ENCODE measurements around the gene OR10P1.
"Not testable (repeated sequence)": the region's sequence is repeated elsewhere in the genome, so short reads cannot be mapped to it uniquely, and the experiment has no call there.

Gene OR10P1, protein sequence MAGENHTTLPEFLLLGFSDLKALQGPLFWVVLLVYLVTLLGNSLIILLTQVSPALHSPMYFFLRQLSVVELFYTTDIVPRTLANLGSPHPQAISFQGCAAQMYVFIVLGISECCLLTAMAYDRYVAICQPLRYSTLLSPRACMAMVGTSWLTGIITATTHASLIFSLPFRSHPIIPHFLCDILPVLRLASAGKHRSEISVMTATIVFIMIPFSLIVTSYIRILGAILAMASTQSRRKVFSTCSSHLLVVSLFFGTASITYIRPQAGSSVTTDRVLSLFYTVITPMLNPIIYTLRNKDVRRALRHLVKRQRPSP

DNA sequence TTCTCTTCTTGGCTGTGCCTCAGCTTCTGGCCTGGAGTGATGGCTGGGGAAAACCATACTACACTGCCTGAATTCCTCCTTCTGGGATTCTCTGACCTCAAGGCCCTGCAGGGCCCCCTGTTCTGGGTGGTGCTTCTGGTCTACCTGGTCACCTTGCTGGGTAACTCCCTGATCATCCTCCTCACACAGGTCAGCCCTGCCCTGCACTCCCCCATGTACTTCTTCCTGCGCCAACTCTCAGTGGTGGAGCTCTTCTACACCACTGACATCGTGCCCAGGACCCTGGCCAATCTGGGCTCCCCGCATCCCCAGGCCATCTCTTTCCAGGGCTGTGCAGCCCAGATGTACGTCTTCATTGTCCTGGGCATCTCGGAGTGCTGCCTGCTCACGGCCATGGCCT, at the start of gene OR10P1:
Gene OR10P1, plus strand, starts transcription at position 40 of the 400 bp plus-strand sequence. Its CDS starts 0 bp downstream, at position 40.
- no peak for DNase-seq

DNA sequence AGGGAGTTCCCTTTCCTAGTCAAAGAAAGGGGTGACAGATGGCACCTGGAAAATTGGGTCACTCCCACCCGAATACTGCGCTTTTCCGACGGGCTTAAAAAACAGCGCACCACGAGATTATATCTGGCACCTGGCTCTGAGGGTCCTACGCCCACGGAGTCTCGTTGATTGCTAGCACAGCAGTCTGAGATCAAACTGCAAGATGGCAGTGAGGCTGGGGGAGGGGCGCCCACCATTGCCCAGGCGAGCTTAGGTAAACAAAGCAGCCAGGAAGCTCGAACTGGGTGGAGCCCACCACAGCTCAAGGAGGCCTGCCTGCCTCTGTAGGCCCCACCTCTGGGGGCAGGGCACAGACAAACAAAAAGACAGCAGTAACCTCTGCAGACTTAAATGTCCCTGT, 46.5 kb upstream of the OR10P1 start:
- not testable (repeated sequence) for DNase-seq

DNA sequence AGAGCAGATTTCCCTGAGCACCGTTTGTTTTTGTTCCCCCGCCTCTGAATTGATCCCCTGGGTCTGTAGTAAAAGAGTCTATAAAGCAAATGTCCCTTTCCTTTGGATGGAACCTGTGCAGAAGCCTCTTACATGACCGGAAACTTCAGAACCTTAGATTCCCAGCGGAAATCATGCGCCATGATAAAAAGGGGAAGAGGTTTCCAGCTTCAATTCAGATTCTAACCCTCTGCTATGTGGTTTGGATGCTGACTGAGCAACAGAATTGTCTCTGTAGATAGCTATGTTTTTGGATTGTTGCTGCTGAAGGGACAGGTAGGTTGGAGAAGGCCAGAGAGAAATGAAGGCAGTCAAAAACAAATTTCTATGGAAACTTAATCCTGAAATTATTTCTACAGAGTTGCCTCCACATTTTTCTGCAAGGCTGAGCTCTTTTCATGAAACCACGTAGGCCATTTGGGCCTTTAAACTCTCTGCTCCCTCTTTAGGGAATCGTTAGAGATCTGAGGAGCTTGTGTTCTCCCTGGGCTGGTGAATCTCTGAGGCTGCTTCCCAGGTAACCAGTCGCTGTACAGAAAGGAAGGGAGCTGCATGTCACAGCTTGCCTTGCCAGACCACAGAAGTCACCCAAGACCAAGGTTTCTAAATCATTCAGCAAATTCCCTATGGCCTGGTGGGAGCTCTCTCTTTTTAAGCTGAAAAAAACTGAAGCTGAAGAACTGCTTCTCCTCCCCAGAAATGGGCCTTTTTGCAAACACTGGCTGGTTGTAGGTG, 28.7 kb upstream of the OR10P1 start:
- DNase-seq, result no peak

DNA sequence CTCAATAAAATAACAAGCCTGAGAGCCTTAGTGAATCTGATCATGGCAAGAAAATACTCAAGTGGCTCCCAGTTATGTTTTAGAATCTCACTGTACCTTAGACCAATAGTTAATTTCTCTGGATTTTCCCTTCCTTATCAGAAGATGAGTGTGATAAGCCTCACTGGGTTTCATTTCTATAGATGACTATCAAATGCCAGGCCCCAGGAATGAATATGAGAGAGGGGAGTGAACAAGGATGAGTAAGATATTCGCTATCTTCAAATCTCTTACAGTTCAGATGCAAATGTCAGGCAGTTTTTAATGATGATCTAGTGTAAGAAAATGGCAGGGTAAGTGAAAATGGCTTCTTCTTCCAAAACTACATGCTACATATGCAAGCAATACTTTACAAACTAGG, 26.1 kb upstream of the OR10P1 start:
- no peak for DNase-seq

DNA sequence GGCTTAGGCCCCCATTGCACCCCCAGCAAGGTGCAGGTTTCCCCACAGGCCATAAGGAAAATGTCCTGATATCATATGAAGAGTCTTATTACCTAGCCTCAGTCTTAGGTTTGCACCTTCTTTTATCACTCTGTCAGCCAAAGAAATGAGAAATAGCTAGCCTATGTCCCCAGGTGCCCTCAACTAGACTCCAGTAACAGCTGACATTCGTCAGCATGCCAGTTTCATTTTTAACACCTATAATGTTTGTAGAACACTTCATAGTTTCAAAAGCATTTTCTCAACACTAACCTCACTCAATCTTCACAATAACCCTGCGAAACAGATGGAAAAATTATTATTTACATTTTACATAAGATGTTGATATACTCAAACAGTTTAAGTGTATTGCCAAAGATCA, 24.0 kb upstream of the OR10P1 start:
- no peak for DNase-seq

DNA sequence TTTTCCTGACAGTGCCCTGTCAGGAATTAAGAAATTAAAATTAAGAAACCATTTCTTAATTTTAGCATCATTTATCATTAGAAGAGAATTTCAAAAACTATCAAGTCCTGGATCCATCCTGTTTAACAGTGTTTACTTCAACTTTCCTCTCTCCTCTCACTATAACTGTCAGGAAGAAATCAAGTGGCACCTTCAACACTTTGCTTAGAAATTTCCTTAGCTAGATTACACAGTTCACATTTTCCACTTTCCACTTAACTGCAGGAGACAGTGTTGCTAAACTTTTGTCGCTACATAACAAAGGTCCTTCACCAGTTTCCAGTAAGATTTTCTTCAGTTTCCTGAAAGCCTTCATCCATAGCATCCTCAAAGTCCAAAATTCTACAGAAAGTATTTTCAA, 21.9 kb upstream of the OR10P1 start:
- DNase-seq, result no peak

DNA sequence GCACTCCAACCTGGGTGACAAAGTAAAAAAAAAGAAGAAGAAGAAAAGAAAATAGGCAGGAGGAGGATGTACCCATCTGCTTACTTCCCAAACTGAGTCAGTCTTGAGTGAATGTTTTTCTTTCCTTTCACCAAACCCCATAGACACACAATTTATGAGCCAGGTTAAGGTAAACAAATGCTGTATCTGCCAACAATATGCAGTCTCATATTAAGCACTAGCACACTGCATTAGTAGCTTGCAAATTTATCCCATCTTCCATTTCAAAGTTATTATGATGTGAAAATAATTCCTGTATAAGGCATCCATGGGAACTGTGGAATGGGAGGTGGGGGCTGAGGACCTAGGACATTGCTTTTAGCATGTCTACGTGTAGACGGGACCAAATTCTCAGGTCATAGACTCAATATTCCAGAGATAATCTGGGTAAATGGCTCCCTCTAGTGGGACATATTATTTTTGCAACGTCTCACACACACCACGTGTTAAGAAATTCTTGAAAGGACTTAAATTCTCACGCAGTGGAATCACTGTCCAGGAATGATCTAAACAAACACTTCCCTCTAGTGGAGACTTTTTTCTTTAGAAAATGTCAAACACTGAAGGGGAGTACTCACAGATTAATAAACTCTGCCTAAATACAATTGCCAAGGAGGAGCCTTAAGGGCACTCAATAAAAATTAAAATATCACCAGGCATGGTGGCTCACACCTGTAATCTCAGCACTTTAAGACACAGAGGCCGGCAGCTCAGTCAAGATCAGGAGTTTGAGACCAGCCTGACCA, 17.1 kb upstream of the OR10P1 start:
- DNase-seq, result no peak

DNA sequence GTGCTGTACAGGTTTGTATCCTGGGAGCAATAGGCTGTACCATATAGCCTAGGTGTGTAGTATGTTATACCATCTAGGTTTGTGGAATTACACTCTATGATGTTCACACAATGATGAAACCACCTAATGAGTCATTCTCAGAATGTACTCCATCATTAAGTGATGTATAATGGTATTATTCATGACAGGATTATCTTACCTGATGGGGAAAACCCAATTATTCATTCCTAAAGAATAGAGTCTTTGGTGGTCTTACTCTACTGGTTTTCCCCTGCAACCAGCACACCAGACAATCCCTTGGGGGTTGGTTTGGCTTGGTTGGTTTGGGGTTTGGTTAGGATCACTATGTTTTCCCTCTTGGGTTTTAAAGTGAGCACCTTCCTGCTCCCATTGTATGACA, 12.6 kb upstream of the OR10P1 start:
- DNase-seq, result no peak

DNA sequence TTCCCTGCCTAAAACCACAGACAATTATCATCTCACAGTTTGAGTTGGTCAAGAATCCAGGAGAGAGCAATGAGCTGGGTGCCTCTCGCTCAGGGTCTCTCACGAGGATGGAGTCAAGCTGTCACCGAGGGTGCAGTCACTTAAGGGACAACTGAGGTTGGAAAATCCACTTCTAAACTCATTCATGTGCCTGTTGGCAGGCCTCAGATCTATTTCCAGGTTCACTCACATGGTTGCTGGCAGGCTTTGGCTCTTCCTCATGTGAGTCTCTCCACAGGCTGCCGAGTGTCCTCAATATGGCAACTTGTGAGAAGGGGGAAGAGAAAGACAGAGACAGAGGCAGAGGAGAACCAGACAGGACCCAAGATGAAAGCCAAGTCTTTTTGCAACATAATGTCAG, 10.5 kb upstream of the OR10P1 start:
- no peak for DNase-seq

DNA sequence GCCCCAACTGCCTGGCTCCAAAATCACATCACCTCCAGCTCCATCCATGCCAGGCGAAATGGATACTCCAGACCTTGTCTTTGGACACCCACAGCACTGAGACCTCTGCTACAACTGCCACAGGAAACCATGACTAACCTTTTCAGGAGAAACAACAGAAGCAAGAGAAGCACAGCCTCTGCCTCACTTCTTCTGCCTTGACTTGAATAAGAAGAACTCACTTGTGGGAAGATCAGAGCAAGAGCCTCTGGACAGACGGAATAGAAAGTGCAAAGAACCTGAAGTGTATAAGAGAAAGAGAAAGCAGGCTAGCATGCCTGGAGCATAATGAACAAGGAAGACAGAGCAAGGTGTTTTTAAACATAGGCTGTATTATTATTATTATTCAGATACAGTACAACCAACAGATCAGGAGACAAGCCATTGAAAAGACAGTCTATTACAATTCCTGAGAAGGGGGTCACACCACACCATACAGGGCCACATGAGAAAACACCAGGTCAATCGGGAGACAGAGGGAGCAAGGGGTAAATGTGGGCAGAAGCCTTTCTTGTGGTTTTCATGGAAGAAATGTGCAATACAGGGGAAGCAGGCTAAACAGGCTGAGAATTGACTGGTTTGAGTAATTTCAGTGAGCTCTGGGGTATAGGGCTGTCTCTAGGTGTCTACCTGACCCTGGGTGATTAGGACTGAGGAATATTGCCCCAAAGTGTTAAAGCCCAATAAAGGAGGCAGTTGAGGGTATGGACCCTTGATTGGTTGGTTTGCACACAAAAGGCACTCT, 7.4 kb upstream of the OR10P1 start:
- no peak for DNase-seq

DNA sequence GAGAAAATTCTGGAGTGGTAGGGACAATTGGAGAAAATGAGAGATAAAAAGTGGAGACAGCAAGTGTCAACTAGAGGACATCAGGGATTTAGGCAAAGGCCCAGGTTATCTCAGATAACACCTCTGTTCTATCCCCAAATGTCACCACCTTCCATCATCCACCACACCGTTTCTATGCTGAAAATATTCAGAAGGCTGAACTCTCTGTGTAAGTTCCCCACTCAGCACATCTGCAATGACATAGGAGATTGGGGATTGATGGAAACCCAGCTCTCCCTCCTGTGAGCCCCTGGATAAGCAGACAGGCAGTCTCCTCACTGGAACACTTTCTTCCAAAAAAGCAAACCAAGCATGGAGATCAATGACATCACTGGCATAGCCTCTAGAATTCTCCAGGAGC, 5.6 kb upstream of the OR10P1 start:
- DNase-seq, result no peak

DNA sequence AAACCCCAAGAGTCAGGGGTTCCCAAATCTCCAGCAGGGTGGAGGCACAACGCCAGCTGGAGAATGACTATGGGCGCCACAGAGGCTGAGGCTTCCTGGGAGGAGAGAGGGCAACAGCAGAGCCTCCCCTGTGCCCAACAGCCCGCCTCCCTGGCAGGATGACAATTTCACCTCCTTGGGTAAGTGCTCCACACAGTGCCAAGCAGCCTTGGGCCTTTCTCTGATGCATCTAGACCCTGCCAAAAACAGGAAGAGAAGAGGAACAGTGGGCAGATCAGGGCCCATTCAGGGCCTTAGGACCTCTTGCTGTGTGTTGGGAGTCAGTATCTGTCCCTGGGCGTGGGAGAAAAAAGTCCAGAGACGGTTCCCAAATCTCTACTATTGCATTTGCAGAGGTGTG, 5.0 kb upstream of the OR10P1 start:
- no peak for DNase-seq

DNA sequence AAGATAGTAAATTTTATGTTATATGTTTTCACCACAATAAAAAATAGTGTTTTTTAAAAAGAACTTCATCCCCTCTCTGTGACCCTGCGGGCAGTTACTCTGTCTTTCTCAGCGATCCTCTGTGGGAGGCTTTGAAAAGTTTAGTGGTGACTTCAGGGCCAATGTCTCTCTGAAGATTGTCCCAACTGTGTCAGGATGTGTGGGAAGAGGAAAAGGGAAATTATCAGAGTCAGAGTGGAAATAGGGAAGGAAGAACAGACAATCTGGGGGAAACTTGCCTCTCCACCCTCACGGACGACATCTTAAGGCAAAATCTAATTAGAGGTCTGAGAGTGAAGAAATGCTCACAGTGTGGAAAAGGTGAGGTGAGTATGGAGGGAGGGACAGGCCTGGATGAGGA, 3.5 kb upstream of the OR10P1 start:
- DNase-seq, result no peak

DNA sequence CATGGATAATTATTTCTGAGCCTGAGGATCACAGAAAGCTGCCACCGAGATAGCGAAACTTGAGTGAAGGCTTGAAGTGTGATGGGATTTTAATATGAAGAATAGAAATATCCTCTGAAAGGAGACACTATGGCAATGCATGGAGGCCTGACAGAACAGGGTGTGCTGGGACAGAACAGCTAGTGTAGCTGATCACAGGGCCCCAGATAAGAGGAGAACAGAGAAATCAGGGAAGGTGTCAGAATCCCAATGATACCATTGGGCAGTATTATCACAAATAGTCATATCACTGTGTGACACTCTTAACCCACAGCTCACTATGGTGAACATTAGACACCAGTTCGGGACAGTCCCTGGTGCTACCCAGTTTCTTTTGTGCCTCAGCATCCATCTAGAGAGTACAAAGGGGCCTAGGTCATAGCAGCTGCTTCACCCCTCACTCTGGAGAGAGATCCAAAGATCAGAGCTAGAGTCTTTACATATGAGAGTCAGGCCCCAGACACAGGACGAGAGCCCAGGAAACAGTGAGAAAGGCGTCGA, 506 bp upstream of the OR10P1 start:
- no peak for DNase-seq

DNA sequence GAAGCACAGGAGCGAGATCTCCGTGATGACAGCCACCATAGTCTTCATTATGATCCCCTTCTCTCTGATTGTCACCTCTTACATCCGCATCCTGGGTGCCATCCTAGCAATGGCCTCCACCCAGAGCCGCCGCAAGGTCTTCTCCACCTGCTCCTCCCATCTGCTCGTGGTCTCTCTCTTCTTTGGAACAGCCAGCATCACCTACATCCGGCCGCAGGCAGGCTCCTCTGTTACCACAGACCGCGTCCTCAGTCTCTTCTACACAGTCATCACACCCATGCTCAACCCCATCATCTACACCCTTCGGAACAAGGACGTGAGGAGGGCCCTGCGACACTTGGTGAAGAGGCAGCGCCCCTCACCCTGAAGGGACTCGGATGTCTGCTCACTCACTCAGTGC, 775 bp downstream of the OR10P1 start:
- DNase-seq, result no peak

DNA sequence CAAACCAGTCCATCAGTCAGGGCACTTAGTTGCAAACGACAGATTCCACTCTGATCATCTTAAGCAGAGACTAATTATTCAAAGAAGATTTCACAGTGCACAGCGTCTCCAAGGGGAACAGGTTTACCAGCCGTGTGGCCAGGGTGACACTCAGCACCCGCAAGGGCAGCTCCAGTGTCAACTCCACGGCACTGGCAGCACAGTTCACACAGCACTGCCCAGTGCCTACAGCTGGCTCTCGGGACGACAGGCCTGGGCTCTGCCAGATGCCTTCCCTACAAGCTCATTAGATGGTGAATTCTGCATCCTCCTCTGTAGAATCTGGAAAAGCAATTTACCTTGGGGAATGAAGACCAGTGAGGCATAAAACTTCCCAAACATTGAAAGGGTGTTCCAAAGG, 4.9 kb downstream of the OR10P1 start:
- no peak for DNase-seq

DNA sequence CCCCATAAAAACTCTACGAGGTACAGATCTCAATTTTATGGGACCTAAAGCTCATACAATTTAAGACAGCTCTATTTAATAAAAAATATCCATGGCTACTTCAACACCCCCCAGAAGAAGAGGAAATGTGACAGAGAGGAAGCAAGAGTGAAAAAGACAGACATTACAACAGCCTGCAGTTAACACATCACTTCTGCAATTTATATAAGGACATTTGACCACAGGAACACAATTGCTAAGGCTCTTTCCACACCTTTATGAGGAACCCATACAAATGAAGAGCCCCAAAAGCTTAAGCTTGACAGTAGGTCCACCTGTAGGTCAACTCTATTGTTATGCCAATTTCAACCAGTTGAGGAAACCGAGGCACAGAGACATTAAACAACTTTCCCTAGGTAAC, 5.6 kb downstream of the OR10P1 start:
- DNase-seq, result no peak

DNA sequence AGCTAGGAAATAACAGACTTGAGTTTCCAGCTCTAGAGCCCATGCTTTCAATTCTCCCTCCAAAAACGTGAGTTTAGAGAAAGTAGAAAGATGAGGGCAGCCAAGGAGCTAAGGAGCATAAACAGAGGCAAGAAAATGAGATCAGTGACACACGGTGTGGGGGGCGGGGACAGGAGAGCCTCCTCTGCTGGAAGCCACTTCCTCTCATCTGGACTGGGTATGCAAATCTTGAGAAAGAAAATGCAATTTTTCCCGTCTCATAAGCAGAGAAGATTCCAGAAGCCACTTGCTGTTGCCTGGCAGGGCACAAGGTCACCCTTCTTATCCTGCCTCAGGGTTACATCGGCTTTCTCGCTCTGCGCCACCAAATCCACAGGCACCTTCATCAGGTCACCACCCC, 6.0 kb downstream of the OR10P1 start:
- DNase-seq, result no peak

DNA sequence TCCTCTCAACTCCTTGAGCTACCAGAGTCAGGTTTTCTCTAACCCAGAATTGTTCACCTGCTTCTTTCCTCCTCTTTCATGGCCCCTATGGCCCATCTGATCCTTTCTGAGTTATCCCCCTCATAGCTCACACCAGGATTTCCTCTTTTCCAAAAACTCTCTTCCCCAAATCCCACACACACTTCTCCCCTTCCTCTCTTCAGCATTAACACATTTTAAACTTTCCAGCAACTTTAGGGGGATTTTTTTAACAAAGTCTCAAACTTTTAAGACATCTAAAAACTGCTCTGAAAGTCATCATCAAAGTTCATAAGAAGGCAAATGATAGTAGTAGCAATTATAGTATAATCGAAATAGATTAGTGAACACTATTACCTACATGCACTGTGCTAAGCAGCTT, 7.9 kb downstream of the OR10P1 start:
- DNase-seq, result no peak

DNA sequence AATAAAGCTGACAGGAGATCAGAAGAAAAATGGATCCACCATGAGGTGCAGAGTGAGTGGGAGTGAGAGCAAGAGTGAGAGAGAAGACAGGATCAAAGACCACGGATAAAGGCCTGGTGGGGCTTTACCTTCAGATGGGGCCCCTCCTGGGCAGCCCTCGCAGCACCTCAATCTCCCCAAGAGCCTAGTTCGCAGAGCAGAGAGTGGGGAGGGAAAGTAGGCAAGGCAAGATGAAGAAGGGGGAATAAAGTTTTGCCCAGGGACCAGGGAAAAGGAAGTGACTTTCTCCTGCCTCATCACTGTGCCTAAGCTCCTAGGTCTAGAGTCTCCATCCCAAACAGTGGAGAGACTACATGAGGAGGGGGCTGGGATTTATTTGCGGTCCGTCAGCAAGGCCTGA, 10.3 kb downstream of the OR10P1 start:
- no peak for DNase-seq

DNA sequence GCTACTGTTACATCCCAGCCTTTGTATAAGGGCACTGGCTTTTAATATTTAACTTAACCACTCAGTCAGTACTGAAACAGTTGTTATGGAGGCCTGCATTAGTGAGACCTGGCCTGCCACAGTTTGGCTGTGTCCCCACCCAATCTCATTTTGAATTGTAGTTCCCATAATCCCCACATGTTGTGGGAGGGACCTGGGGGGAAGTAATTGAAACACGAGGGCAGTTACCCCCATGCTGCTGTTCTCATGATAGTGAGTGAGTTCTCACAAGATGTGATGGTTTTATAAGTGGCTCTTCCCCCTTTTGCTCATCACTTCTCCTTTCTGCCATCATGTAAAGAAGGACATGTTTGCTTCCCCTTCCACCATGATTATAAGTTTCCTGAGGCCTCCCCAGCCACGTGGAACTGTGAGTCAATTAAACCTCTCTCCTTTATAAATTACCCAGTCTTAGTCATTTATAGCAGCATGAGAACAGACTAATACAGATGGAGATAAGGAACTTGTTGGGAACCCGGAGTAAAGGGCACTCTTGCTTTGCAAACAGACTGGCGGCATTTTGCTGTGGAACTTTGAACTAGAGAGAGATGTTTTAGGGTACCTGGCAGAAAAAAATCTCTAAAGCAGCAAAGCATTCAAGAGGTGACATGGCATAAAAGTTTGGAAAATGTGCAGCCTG, 14.1 kb downstream of the OR10P1 start:
- DNase-seq, result not testable (repeated sequence)

DNA sequence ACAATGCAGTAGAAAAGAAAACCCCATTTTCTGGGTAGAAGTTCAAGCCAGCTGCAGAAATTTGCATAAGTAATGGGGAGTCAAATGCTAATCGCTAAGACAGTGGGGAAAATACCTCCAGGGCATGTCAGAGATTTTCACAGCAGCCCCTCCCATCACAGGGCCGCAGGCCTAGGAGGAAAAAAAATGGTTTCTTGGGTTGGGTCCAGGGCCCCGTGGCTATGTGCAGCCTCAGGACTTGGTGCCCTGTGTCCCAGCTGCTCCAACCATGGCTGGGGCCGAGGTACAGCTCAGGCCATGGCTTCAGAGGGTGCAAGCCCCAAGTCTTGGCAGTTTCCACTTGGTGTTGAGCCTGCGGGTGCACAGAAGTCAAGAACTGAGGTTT, 14.6 kb downstream of the OR10P1 start:
- no peak for DNase-seq
